Measurements from ENCODE around the gene PLEKHG2. TPM values are rescaled to one million over a fixed set of nuclear protein-coding genes. Genes with fewer than 3 reads are reported as not detected.
"Not testable (repeated sequence)": the region's sequence is repeated elsewhere in the genome, so short reads cannot be mapped to it uniquely, and the experiment has no call there.

The PLEKHG2 gene
- total RNA-seq, 2 experiments from 2014 or later: 74.4 to 77.9 TPM

DNA sequence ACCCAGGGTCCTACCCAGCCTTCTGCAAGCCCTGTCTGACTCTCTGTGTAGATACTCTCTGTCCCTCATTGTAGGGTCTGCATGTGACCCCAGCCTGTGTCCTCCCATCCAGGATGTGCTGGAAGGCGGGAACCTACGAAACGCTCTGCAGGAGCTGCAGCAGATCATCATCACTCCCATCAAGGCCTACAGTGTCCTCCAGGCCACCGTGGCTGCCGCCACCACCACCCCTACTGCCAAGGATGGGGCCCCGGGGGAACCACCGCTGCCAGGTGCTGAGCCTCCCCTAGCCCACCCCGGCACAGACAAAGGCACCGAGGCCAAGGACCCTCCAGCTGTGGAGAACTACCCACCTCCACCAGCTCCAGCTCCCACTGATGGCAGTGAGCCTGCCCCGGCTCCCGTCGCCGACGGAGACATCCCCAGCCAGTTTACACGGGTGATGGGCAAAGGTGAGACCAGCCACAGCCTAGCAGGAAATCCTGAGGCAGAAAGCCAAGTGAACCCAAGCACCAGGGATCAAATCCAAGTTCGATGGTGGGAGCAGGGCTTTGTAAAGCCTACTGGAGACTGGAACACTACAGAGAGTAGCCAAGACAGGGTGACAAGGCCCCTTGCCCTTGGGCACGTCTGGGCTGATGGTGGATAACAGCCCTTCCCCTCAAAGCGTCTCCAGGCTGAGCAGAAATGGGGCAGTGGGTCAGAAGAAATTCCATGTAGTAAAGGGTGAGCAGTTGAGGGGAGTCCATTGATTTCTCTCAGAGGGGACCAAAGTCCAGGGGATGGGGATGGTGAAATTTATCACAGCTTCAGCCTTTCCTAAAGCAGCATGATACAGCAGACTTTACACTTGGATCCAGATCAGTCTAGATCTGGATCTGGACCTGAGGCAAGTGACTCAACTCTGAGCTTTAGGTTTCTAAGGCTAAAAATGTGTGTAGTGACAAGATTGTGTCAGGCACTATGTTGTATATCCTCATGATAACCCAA lies 34.8 kb upstream of the PLEKHG2 start:
- Mint-ChIP-seq H3K27me3 (no peaks in the 10 kb centered on the region), H3K4me3 (no peak overlapping the region), H3K36me3 (ENCODE audit: low read depth) (peaks cover 45% of the 10 kb centered on the region), H3K27ac (no peak overlapping the region), H3K9me3 (no peaks in the 10 kb centered on the region), H3K4me1 (no peaks in the 10 kb centered on the region)
- CTCF ChIA-PET: interaction anchor here (0.9 to 1.0 kb wide), 2 partner anchors 34 to 36 kb away, joined by 3 to 4 read pairs; partner anchors contain the start of gene SAMD4B
- DNase-seq: no peak
- POLR2A ChIA-PET: interaction anchor here (0.6 kb wide), 1 partner anchor 41 kb away, joined by 16 read pairs; no protein-coding TSS in a partner anchor

DNA sequence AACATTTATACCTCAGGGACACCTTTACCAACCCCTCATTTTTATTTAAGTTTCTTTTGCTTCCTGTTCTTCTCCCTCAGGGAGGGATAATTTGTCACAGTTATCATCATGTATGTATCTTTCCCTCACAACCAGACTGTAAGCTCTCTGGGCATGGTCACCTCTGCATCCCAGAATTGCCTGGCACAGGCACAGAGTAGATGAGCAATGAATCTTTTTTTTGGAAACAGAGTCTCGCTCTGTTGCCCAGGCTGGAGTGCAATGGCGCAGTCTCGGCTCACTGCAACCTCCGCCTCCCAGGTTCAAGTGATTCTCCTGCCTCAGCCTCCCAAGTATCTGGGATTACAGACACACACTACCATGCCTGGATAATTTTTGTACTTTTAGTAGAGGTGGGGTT lies 33.1 kb upstream of the PLEKHG2 start:
- H3K9me3 Mint-ChIP-seq, H3K27me3 Mint-ChIP-seq, H3K4me1 Mint-ChIP-seq, DNase-seq, POLR2A ChIA-PET, H3K4me3 Mint-ChIP-seq, CTCF ChIA-PET: not testable (repeated sequence)
- H3K27ac Mint-ChIP-seq: peak overlapping the region; percentile 67
- H3K36me3 Mint-ChIP-seq (ENCODE audit: low read depth): peaks cover 45% of the 10 kb centered on the region

DNA sequence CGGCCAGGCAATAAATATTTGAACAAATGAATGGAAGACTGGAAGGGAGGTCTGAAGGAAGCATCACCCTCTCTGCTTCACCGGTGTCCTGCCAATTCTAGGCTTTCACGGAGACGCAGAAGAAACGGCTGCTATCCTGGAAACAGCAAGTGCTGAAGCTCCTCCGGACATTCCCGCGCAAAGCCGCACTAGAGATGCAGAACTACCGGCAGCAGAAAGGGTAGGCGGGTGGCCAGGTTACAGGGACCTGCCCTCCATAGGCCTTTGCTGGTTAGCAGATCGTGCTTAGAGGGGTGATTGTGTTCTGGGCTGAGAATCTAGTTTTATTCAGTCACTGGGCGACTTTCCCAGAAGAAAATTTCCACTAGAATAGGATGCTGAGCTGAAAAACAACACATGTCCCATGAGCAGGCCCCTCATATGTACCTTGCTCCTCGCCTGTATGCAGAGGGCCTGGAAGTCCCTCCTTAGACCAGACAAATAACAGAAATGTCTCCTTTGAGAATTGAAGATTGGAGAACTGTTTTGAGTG lies 32.5 kb upstream of the PLEKHG2 start:
- Mint-ChIP-seq H3K27ac (no peak overlapping the region), H3K4me3 (no peak overlapping the region), H3K36me3 (ENCODE audit: low read depth) (peaks cover 45% of the 10 kb centered on the region), H3K4me1 (no peaks in the 10 kb centered on the region), H3K9me3 (no peaks in the 10 kb centered on the region), H3K27me3 (no peaks in the 10 kb centered on the region)
- ChIA-PET POLR2A (no interaction called here), CTCF (interaction anchor here (1.2 kb wide), 1 partner anchor 11 kb away, joined by 3 read pairs; the partner anchor contains the start of genes MED29 and PAF1)
- no peak for DNase-seq

DNA sequence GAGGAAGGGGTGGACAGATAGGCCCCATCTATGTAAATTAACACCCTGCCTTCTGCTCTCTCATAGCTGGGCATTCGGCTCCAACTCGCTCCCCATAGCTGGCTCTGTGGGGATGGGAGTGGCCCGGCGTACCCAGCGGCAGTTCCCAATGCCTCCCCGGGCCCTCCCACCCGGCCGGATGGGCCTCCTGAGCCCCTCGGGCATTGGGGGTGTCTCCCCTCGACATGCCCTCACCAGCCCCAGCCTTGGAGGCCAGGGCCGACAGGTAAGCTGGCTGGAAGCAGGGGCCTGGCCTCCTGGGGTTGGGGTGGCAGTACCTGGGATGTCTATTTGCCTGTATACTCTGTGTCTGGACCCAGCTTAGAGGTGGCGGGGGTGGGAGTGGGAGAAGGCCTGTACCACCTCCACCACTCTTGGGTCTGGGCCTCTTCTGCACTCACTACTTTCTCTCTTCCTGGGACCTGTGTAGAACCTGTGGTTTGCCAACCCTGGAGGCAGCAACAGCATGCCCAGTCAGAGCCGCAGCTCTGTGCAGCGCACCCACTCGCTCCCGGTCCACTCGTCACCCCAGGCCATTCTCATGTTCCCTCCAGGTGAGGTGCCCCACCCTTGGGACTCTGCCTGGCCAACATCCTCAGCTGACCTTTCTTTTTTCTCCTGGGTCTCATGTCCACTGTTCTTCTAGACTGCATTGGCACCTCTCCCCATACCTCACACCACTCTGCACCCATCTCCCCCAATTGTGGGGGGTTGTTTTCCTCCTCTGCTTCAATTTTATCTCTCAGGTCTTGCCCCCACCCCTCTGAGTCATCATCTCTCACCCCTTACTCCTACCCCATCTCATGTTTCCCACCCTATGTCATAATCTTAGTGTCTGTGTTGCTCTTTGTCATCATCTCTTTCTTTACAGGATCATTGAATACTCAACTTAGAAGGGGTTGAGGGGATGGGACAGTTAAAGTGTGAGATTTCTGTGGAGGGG lies 31.7 kb upstream of the PLEKHG2 start:
- Mint-ChIP-seq H3K27me3 (no peaks in the 10 kb centered on the region), H3K36me3 (ENCODE audit: low read depth) (peaks cover 46% of the 10 kb centered on the region), H3K4me3 (no peak overlapping the region), H3K4me1 (peaks cover 2% of the 10 kb centered on the region), H3K27ac (peak overlapping the region; percentile 60), H3K9me3 (no peaks in the 10 kb centered on the region)
- POLR2A ChIA-PET: no interaction called here
- CTCF ChIA-PET: interaction anchor here (1.2 kb wide), 1 partner anchor 10 kb away, joined by 3 read pairs; the partner anchor contains the start of genes MED29 and PAF1
- no peak for DNase-seq

DNA sequence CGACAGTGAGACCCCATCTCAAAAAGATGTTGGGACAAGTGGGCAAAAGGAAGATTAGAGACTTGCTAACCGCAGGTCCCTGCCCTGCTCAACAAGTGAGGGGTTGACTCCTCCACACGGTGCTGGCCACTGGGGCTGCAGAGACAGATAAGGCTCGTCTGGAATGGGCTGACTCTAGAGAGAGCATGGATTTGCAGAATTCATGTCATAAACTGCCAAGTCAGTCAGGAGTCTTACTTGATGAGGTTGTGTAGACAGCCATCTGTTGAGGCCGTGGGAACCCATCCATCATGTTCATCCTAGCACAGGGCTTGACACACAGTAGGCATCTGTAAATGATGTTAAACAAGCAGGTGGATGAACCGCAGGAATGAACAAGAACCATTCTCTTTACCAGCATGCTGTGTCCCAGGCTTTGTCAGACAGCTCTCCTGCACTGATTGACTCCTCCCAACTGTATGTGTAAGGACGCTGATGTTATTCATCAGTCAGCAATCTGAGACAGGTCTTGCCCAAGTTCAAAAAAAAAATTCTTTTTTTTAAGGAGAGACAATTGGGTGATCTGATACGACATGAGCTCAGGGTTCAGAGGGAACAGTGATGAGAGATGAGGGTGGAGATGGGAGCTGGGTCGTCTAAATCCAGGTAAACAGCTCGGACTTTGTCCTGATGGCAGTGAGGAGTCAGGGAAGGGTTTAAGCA lies 30.4 kb upstream of the PLEKHG2 start:
- no peak for DNase-seq
- Mint-ChIP-seq H3K27ac (no peak overlapping the region), H3K9me3 (no peaks in the 10 kb centered on the region), H3K27me3 (no peaks in the 10 kb centered on the region), H3K4me3 (no peak overlapping the region), H3K36me3 (ENCODE audit: low read depth) (peaks cover 53% of the 10 kb centered on the region), H3K4me1 (peaks cover 5% of the 10 kb centered on the region)
- POLR2A ChIA-PET: no interaction called here
- CTCF ChIA-PET: interaction anchor here (1.0 to 1.7 kb wide), 3 partner anchors 12 to 30 kb away, joined by 3 to 4 read pairs (median 3); partner anchors contain the start of gene PLEKHG2

DNA sequence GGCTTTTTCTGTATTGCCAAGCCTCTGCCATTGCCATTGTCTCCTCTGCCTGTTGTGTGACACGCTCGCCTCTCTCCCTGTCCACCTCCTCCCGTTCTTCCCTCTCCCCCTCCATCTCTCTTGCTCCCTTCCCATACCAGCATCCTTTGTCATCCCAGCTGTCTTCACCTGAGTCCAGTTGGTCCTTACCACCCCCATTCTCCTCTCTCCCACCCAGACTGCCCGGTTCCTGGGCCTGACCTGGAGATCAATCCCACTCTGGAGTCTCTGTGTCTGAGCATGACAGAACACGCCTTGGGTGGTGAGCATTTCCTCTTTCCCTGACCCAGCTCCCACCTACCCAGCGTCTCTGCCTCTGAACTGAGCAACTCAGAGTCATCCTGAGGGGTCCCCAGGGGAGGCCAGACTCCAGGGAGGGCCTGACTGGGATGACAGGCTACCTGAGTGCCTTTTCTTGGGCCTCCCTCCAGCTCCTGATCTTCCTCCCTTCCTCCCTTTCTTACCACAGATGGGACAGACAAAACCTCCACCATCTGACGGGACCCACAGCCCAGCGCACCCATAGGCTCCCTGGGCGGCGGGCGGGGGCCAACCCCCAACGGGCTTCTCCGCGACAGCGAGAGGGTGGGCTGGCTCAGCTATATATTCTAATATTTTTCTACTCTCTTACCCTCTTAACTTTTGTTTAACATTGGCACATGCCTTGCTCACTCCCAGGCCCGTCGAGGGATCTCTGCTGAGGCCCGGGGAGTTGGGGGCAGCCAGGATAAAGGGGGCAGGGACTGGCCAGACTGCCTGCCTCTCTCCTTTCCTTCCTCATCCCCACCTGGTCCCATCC lies 29.3 kb upstream of the PLEKHG2 start:
- Mint-ChIP-seq H3K27me3 (no peaks in the 10 kb centered on the region), H3K4me3 (no peak overlapping the region), H3K36me3 (ENCODE audit: low read depth) (peaks cover 48% of the 10 kb centered on the region), H3K4me1 (peaks cover 5% of the 10 kb centered on the region), H3K9me3 (no peaks in the 10 kb centered on the region), H3K27ac (peak overlapping the region; percentile 13)
- ChIA-PET POLR2A (interaction anchor here (0.6 kb wide), 1 partner anchor 153 kb away, joined by 11 read pairs; no protein-coding TSS in a partner anchor), CTCF (interaction anchor here (0.7 to 1.7 kb wide), 5 partner anchors 13 to 29 kb away, joined by 3 to 4 read pairs (median 3); partner anchors contain the start of gene PLEKHG2)
- DNase-seq: no peak

DNA sequence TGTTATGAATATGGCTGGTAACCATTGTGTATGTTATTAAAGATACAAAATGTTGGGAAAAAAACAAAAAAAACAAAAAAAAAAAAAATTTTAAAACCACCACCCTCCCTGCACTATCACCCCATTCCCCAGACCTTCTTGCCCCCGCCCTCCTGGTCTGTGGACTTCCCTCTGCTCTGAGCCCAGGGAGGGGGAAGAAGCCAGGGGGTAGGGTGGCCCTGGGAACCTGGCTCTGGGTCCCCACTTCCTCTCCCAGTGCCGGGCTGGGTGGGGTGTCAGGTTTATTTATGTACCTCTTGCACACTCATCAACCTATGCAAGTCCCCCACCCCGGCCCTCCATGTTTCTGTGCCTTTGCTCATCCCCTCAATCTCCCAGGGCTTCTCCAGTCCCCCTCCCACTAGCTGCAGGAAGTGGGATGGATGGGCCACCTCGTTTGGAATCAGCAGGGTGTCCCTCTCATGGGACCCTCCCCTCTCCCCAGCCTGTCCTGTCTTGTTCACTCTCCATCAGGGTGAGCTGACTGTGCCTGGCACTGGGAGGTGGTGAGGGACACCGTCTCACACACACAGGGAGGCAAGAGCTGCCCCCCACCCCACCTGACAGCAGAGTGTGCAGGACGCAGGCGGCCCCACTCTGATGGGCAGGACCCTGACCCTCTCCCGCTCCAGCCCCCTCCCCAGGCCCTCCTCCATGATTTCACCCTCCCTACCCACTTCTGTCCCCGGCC lies 27.5 kb upstream of the PLEKHG2 start:
- no peak overlapping the region for H3K4me3 Mint-ChIP-seq
- H3K9me3 Mint-ChIP-seq: no peaks in the 10 kb centered on the region
- H3K27ac Mint-ChIP-seq: no peak overlapping the region
- POLR2A ChIA-PET: no interaction called here
- no peak for DNase-seq
- CTCF ChIA-PET: no interaction called here
- no peaks in the 10 kb centered on the region for H3K27me3 Mint-ChIP-seq
- peaks cover 49% of the 10 kb centered on the region for H3K36me3 Mint-ChIP-seq (ENCODE audit: low read depth)
- H3K4me1 Mint-ChIP-seq: peaks cover 18% of the 10 kb centered on the region

DNA sequence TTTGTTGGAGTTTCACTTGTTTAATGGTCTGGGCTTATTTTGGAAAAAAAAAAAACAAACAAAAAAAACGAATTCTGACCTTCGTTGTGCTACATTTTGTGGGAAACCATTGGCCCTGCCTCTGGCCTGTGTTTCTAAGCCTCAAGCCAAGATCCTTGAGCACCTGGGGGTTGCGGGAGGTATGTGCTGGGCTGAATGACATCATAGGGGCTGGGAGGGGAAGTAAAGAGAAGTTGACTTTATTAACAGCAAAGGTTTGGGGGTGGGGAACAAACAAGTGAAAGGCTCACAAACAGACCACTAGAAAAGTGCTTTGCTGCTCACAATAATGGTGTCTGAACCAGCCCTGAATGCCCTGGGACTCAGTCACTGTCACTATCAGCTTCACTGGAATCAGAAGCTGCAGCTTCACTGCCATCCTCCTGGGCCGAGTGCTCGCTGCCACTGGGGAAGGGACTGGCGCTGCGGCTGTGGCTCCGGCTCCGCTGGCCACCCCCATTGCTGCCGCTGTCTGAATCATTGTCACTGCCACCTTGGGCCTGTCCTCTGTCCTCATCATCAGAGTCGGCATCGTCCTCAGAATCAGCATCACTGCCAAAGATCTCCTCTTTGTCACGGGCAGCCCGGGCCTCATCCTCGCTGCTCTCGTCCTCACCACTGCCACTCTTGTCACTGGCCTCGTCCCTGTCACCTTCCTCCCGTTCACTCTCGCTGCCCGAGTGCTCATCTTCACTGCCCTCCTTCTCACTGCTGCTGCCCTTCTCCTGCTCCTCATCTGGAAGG lies 26.6 kb upstream of the PLEKHG2 start:
- H3K9me3 Mint-ChIP-seq: no peaks in the 10 kb centered on the region
- H3K27me3 Mint-ChIP-seq: no peaks in the 10 kb centered on the region
- CTCF ChIA-PET: no interaction called here
- no peak for DNase-seq
- peak overlapping the region; percentile 52 for H3K27ac Mint-ChIP-seq
- POLR2A ChIA-PET: no interaction called here
- H3K4me1 Mint-ChIP-seq: peaks cover 23% of the 10 kb centered on the region
- peaks cover 48% of the 10 kb centered on the region for H3K36me3 Mint-ChIP-seq (ENCODE audit: low read depth)
- no peak overlapping the region for H3K4me3 Mint-ChIP-seq

DNA sequence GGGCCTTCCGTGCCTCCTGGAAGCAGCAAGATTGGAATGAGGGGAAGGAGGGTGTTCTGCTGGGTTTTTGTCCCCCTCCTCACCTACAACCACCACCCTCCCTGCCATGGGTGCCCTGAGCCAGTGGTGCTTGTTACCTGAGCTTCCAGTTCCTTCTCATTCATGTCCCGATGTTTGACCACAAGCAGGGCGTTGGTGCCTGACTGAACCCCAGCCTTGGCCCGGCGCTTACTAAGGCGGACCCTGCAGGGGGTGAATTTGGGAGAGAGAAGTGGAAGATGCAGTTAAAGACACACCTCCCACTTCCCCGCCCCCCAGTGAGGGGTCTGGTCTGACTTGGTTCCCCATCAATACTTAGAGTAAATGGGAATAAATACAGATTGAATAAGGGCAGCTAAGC lies 25.9 kb upstream of the PLEKHG2 start:
- H3K9me3 Mint-ChIP-seq: no peaks in the 10 kb centered on the region
- H3K36me3 Mint-ChIP-seq (ENCODE audit: low read depth): peaks cover 43% of the 10 kb centered on the region
- no peaks in the 10 kb centered on the region for H3K27me3 Mint-ChIP-seq
- H3K4me1 Mint-ChIP-seq: peaks cover 26% of the 10 kb centered on the region
- H3K27ac Mint-ChIP-seq: peak overlapping the region; percentile 54
- POLR2A ChIA-PET: no interaction called here
- H3K4me3 Mint-ChIP-seq: no peak overlapping the region
- CTCF ChIA-PET: no interaction called here
- no peak for DNase-seq

DNA sequence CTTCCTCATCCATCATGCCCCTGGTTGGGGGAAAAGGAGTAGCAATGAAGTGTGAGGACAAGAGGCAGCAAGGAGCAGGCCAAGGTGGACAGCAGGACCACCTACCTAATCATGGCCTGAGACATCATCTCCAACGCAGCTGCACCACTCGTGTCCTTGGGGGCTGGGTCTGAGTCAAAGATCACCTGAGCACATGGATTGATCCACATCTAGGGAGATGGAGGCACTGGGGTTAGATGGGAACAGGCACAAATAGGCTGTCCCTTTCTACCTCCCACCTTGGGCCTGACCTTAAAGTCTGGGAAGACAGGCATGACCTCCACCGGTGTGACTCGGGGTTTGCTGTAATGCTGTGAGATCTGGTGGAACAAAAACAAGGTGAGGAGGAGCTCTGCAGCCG lies 23.8 kb upstream of the PLEKHG2 start:
- Mint-ChIP-seq H3K36me3 (ENCODE audit: low read depth) (peaks cover 42% of the 10 kb centered on the region), H3K4me3 (no peak overlapping the region), H3K27me3 (no peaks in the 10 kb centered on the region), H3K27ac (peak overlapping the region; percentile 99), H3K9me3 (no peaks in the 10 kb centered on the region), H3K4me1 (peaks cover 40% of the 10 kb centered on the region)
- ChIA-PET CTCF (interaction anchor here (1.3 kb wide), 1 partner anchor 10 kb away, joined by 4 read pairs; no protein-coding TSS in a partner anchor), POLR2A (no interaction called here)
- no peak for DNase-seq
